IPS-20b (cell line): ENCODE results near the gene APBB1.

ENCODE experiments used
- H3K27ac ChIP-seq: one replicate; pipeline ENCODE4 v1.5.1; 2013; ENCODE audit warnings: low read length
- H3K27me3 ChIP-seq: 2 replicates; pipeline ENCODE4 v1.6.1; 2013; ENCODE audit warnings: mild to moderate bottlenecking, low read length, inconsistent platforms; ENCODE audit not compliant: insufficient read depth
- H3K36me3 ChIP-seq: 2 replicates; pipeline ENCODE4 v1.6.1; 2013; ENCODE audit warnings: low read depth, mild to moderate bottlenecking, inconsistent platforms, low read length, moderate library complexity; ENCODE audit not compliant: insufficient read depth
- H3K4me1 ChIP-seq: 2 replicates; pipeline ENCODE4 v1.6.1; 2013; ENCODE audit warnings: mild to moderate bottlenecking, control low read depth, inconsistent platforms, low read length, moderate library complexity; ENCODE audit not compliant: insufficient read depth
- H3K4me3 ChIP-seq: 2 replicates; pipeline ENCODE4 v1.5.1; 2013; ENCODE audit warnings: mild to moderate bottlenecking, low read length, inconsistent platforms
- H3K9ac ChIP-seq: 2 replicates; pipeline ENCODE4 v1.6.1; 2013; ENCODE audit warnings: low read depth, mild to moderate bottlenecking, inconsistent platforms, low read length, moderate library complexity
- H3K9me3 ChIP-seq: 2 replicates; pipeline ENCODE4 v1.6.1; 2013; ENCODE audit warnings: mild to moderate bottlenecking, low read depth, low read length, inconsistent platforms; ENCODE audit not compliant: insufficient read depth

The APBB1 gene

GRCh38 chr11:6388748-6389147, 30.1 kb downstream of the APBB1 start:
- H3K4me3 ChIP-seq: no peak overlapping the region
- H3K27me3 ChIP-seq: peaks cover 7% of the 10 kb centered on the region
- H3K4me1 ChIP-seq: peaks cover 7% of the 10 kb centered on the region; the same call in 1 of the 2 replicates
- H3K36me3 ChIP-seq: no peaks in the 10 kb centered on the region
- no peaks in the 10 kb centered on the region for H3K9me3 ChIP-seq
- H3K9ac ChIP-seq: no peak overlapping the region
- no peak overlapping the region for H3K27ac ChIP-seq

- Histone ChIP-seq H3K9me3 (no peaks in the 10 kb centered on the region), H3K4me1 (peaks cover 7% of the 10 kb centered on the region; the same call in 1 of the 2 replicates), H3K4me3 (no peak overlapping the region), H3K27ac (no peak overlapping the region), H3K36me3 (no peaks in the 10 kb centered on the region), H3K27me3 (peaks cover 7% of the 10 kb centered on the region), H3K9ac (no peak overlapping the region)
Measured at GRCh38 chr11:6387811-6388599, 30.9 kb downstream of the APBB1 start.

DNA sequence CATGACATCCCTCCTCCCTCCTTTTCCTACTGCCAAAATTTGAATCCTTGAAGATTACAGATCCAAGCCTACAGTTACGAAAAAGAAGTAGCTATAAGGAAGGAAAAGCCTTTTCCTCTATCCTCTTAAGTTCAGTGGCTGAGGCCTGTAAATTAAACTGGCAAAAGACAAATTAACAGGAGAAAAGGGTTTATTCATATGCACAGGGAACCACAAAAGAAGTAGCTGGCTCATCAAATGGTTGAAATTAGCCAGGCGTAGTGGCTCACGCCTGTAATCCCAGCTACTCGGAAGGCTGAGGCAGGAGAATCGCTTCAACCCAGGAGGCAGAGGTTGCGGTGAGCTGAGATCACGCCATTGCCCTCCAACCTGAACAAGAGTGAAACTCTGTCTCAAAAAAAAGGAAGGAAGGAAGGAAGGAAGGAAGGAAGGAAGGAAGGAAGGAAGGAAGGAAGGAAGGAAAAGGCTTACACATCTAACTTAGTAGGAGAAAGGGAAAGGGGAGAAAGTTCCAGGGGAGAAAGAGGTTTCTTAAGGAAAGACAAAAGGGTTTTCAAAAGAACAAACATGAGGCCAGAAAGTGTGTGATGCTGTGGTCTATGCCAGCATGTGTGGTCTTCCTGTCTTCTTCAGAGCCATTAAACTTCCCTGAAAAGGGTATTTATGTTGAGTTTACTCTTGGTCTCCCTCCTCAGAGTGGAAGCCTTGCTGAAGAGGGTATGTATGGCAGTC, 33.7 kb downstream of the APBB1 start:
- Histone ChIP-seq H3K27me3 (no peaks in the 10 kb centered on the region), H3K9me3 (no peaks in the 10 kb centered on the region), H3K36me3 (no peaks in the 10 kb centered on the region), H3K4me1 (peaks cover 15% of the 10 kb centered on the region), H3K9ac (peak overlapping the region; percentile 1; the same call in 1 of the 2 replicates), H3K27ac (no peak overlapping the region), H3K4me3 (peak overlapping the region; percentile 10; the same call in 1 of the 2 replicates)

DNA sequence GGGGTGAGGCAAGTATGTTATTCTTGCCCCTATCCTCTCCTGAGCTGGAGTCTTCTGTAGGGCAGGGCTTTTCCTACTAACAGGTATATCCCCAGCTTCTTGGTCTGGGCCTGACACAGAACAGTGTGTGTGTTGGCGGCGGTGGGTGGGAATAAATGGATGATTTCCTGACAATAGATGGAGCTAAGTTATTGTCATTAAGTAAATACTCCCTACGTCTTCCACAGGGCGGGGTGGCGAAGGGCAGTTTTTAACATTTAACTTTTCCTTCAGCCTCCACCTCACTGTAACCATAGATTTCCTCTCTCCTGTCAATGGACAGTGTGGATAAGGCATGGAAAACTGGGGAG, 40.3 kb downstream of the APBB1 start:
- no peaks in the 10 kb centered on the region for H3K36me3 ChIP-seq
- no peaks in the 10 kb centered on the region for H3K27me3 ChIP-seq
- H3K4me1 ChIP-seq: peaks cover 8% of the 10 kb centered on the region
- no peak overlapping the region for H3K4me3 ChIP-seq
- H3K9ac ChIP-seq: no peak overlapping the region
- H3K27ac ChIP-seq: no peak overlapping the region
- H3K9me3 ChIP-seq: no peaks in the 10 kb centered on the region

- H3K4me3 ChIP-seq: no peak overlapping the region
- no peaks in the 10 kb centered on the region for H3K27me3 ChIP-seq
- H3K4me1 ChIP-seq: peaks cover 8% of the 10 kb centered on the region
- H3K36me3 ChIP-seq: no peaks in the 10 kb centered on the region
- no peaks in the 10 kb centered on the region for H3K9me3 ChIP-seq
- H3K9ac ChIP-seq: no peak overlapping the region
- no peak overlapping the region for H3K27ac ChIP-seq
Measured at GRCh38 chr11:6377902-6378639, 40.8 kb downstream of the APBB1 start.

GRCh38 chr11:6371825-6372224, 47.1 kb downstream of the APBB1 start:
- Histone ChIP-seq H3K9me3 (no peaks in the 10 kb centered on the region), H3K36me3 (no peaks in the 10 kb centered on the region), H3K4me3 (no peak overlapping the region), H3K4me1 (no peaks in the 10 kb centered on the region), H3K9ac (no peak overlapping the region), H3K27ac (no peak overlapping the region), H3K27me3 (no peaks in the 10 kb centered on the region)

- Histone ChIP-seq H3K27me3 (no peaks in the 10 kb centered on the region), H3K27ac (no peak overlapping the region), H3K9me3 (no peaks in the 10 kb centered on the region), H3K36me3 (no peaks in the 10 kb centered on the region), H3K4me3 (no peak overlapping the region), H3K9ac (no peak overlapping the region), H3K4me1 (no peaks in the 10 kb centered on the region; the same call in 1 of the 2 replicates)
Measured at GRCh38 chr11:6365659-6366058, 53.2 kb downstream of the APBB1 start.

GRCh38 chr11:6362873-6363678, 55.8 kb downstream of the APBB1 start:
- Histone ChIP-seq H3K27me3 (no peaks in the 10 kb centered on the region), H3K27ac (no peak overlapping the region), H3K4me1 (no peaks in the 10 kb centered on the region; the same call in 1 of the 2 replicates), H3K9ac (no peak overlapping the region), H3K36me3 (no peaks in the 10 kb centered on the region), H3K9me3 (no peaks in the 10 kb centered on the region), H3K4me3 (no peak overlapping the region)

DNA sequence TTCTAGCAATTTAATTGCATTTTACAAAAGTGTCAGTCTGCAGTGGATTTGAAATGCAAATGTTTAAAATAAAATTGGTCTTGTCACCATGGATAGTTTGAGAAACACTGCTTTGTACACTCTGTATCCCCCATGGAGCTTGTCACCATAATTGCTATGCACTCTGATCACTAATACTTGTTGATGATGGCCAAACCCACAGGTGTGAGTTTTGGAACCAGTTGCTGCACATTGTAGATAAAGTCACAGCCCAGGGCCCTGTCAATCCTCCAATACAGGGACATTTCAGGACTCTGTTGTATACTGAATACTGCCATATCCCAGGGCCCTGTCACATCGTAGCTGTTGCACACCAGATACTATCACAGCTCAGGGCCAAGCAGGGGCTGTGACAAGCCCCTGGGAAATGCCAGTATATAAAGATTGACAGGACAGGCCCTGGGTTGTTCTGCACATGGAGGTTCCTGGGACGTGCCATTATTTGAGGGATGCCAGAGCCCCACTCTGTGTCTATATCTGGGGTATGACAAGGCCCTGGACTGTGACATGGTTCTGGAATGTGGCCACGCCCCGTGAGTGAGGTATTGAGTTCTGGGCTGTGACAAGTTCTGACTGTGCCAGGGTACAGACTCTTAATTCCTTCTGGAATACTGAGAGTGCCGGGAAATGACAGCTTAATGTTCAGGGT, 56.6 kb downstream of the APBB1 start:
- H3K27me3 ChIP-seq: no peaks in the 10 kb centered on the region
- H3K4me3 ChIP-seq: no peak overlapping the region
- H3K4me1 ChIP-seq: no peaks in the 10 kb centered on the region; the same call in 1 of the 2 replicates
- no peak overlapping the region for H3K9ac ChIP-seq
- no peak overlapping the region for H3K27ac ChIP-seq
- no peaks in the 10 kb centered on the region for H3K36me3 ChIP-seq
- no peaks in the 10 kb centered on the region for H3K9me3 ChIP-seq

- no peaks in the 10 kb centered on the region for H3K9me3 ChIP-seq
- no peak overlapping the region for H3K9ac ChIP-seq
- no peak overlapping the region for H3K27ac ChIP-seq
- no peaks in the 10 kb centered on the region for H3K36me3 ChIP-seq
- no peak overlapping the region for H3K4me3 ChIP-seq
- no peaks in the 10 kb centered on the region; the same call in 1 of the 2 replicates for H3K4me1 ChIP-seq
- H3K27me3 ChIP-seq: no peaks in the 10 kb centered on the region
Measured at GRCh38 chr11:6360183-6360582, 58.7 kb downstream of the APBB1 start.
